Measurements from ENCODE around the gene UBTD1.
"Not testable (repeated sequence)": the region's sequence is repeated elsewhere in the genome, so short reads cannot be mapped to it uniquely, and the experiment has no call there.

Gene UBTD1

GRCh38 chr10:97474918-97475317 lies 23.8 kb upstream of the UBTD1 start:
- Histone ChIP-seq H4K12ac (ENCODE audit: low read depth, low read length) (no peak overlapping the region), H2BK5ac (ENCODE audit: low read depth, low read length, poor library complexity) (no peak overlapping the region), H3K14ac (ENCODE audit: low read length) (no peak overlapping the region), H3K27ac (ENCODE audit: low read depth, low read length) (no peak overlapping the region), H3K9ac (ENCODE audit: low read length) (no peak overlapping the region), H2BK120ac (ENCODE audit: insufficient read depth, low read length, poor library complexity) (no peak overlapping the region), H3K4me1 (ENCODE audit: control insufficient read depth in 1 of 2, insufficient read depth in 2 of 2, low read length in 2 of 2) (no peaks in the 10 kb centered on the region), H3K4me3 (ENCODE audit: low read depth, low read length) (no peak overlapping the region), H3K4ac (ENCODE audit: low read depth, low read length) (no peak overlapping the region), H3K27me3 (ENCODE audit: insufficient read depth, low read length) (no peaks in the 10 kb centered on the region), H3K18ac (ENCODE audit: low read length) (no peak overlapping the region), H3K79me1 (ENCODE audit: low read length) (no peaks in the 10 kb centered on the region), H3K9me3 (ENCODE audit: insufficient read depth, low read depth, low read length) (no peaks in the 10 kb centered on the region), H3K23ac (ENCODE audit: low read length) (no peak overlapping the region), H2AFZ (ENCODE audit: insufficient read depth, low read length, poor library complexity) (no peak overlapping the region), H2AK5ac (ENCODE audit: low read length) (no peak overlapping the region), H2BK12ac (ENCODE audit: low read length) (no peak overlapping the region), H3K79me2 (ENCODE audit: control insufficient read depth, insufficient read depth, low read length, poor library complexity) (no peaks in the 10 kb centered on the region), H4K91ac (ENCODE audit: low read depth, low read length) (no peak overlapping the region), H3K4me2 (ENCODE audit: low read length) (no peak overlapping the region), H4K8ac (ENCODE audit: low read depth, low read length) (no peak overlapping the region), H3K36me3 (ENCODE audit: control insufficient read depth in 1 of 2, insufficient read depth in 2 of 2, low read length in 2 of 2) (peaks cover 30 to 58% of the 10 kb centered on the region in 2 experiments)
- DNase-seq = no peak
- WGBS (ENCODE audit: extremely low coverage, insufficient coverage, insufficient read length) = no CpG with 5 or more reads among the region's 4 CpGs

GRCh38 chr10:97475936-97476594 lies 22.7 kb upstream of the UBTD1 start:
- H3K27me3 ChIP-seq (ENCODE audit: insufficient read depth, low read length) = no peaks in the 10 kb centered on the region
- H3K79me2 ChIP-seq (ENCODE audit: control insufficient read depth, insufficient read depth, low read length, poor library complexity) = no peaks in the 10 kb centered on the region
- H2BK120ac ChIP-seq (ENCODE audit: insufficient read depth, low read length, poor library complexity) = no peak overlapping the region
- H2BK12ac ChIP-seq (ENCODE audit: low read length) = no peak overlapping the region
- H3K4me2 ChIP-seq (ENCODE audit: low read length) = no peak overlapping the region
- peak; percentile 37 to 47 for DNase-seq
- no peak overlapping the region for H3K4me3 ChIP-seq (ENCODE audit: low read depth, low read length)
- H3K4ac ChIP-seq (ENCODE audit: low read depth, low read length) = no peak overlapping the region
- H3K36me3 ChIP-seq (ENCODE audit: control insufficient read depth in 1 of 2, insufficient read depth in 2 of 2, low read length in 2 of 2) = peaks cover 32 to 56% of the 10 kb centered on the region in 2 experiments
- no CpG with 5 or more reads among the region's 2 CpGs for WGBS (ENCODE audit: extremely low coverage, insufficient coverage, insufficient read length)
- no peak overlapping the region for H3K27ac ChIP-seq (ENCODE audit: low read depth, low read length)
- H4K12ac ChIP-seq (ENCODE audit: low read depth, low read length) = no peak overlapping the region
- no peak overlapping the region for H3K18ac ChIP-seq (ENCODE audit: low read length)
- H3K14ac ChIP-seq (ENCODE audit: low read length) = no peak overlapping the region
- no peaks in the 10 kb centered on the region for H3K79me1 ChIP-seq (ENCODE audit: low read length)
- H3K9ac ChIP-seq (ENCODE audit: low read length) = no peak overlapping the region
- no peaks in the 10 kb centered on the region for H3K4me1 ChIP-seq (ENCODE audit: control insufficient read depth in 1 of 2, insufficient read depth in 2 of 2, low read length in 2 of 2)
- no peak overlapping the region for H4K8ac ChIP-seq (ENCODE audit: low read depth, low read length)
- H3K23ac ChIP-seq (ENCODE audit: low read length) = no peak overlapping the region
- H2AK5ac ChIP-seq (ENCODE audit: low read length) = no peak overlapping the region
- H4K91ac ChIP-seq (ENCODE audit: low read depth, low read length) = no peak overlapping the region
- H2AFZ ChIP-seq (ENCODE audit: insufficient read depth, low read length, poor library complexity) = no peak overlapping the region
- H3K9me3 ChIP-seq (ENCODE audit: insufficient read depth, low read depth, low read length) = no peaks in the 10 kb centered on the region
- no peak overlapping the region for H2BK5ac ChIP-seq (ENCODE audit: low read depth, low read length, poor library complexity)

GRCh38 chr10:97479410-97479809 lies 19.3 kb upstream of the UBTD1 start:
- H3K27ac ChIP-seq (ENCODE audit: low read depth, low read length); H3K79me2 ChIP-seq (ENCODE audit: control insufficient read depth, insufficient read depth, low read length, poor library complexity); H4K12ac ChIP-seq (ENCODE audit: low read depth, low read length); H4K91ac ChIP-seq (ENCODE audit: low read depth, low read length); H3K27me3 ChIP-seq (ENCODE audit: insufficient read depth, low read length); H3K4me2 ChIP-seq (ENCODE audit: low read length); H2BK12ac ChIP-seq (ENCODE audit: low read length); H2BK5ac ChIP-seq (ENCODE audit: low read depth, low read length, poor library complexity); H3K4me1 ChIP-seq (ENCODE audit: control insufficient read depth in 1 of 2, insufficient read depth in 2 of 2, low read length in 2 of 2); H3K23ac ChIP-seq (ENCODE audit: low read length); H3K18ac ChIP-seq (ENCODE audit: low read length); H4K8ac ChIP-seq (ENCODE audit: low read depth, low read length); H3K14ac ChIP-seq (ENCODE audit: low read length); H2BK120ac ChIP-seq (ENCODE audit: insufficient read depth, low read length, poor library complexity); H3K4me3 ChIP-seq (ENCODE audit: low read depth, low read length); H3K9ac ChIP-seq (ENCODE audit: low read length); DNase-seq; H3K79me1 ChIP-seq (ENCODE audit: low read length); H3K9me3 ChIP-seq (ENCODE audit: insufficient read depth, low read depth, low read length); H2AK5ac ChIP-seq (ENCODE audit: low read length); H2AFZ ChIP-seq (ENCODE audit: insufficient read depth, low read length, poor library complexity); H3K4ac ChIP-seq (ENCODE audit: low read depth, low read length): not testable (repeated sequence)
- WGBS (ENCODE audit: extremely low coverage, insufficient coverage, insufficient read length) = no CpG with 5 or more reads among the region's 4 CpGs
- H3K36me3 ChIP-seq (ENCODE audit: control insufficient read depth in 1 of 2, insufficient read depth in 2 of 2, low read length in 2 of 2) = peaks cover 23 to 45% of the 10 kb centered on the region in 2 experiments

GRCh38 chr10:97479939-97480338 lies 18.8 kb upstream of the UBTD1 start:
- H2AK5ac ChIP-seq (ENCODE audit: low read length) = no peak overlapping the region
- H2BK12ac ChIP-seq (ENCODE audit: low read length) = no peak overlapping the region
- no peaks in the 10 kb centered on the region for H3K79me2 ChIP-seq (ENCODE audit: control insufficient read depth, insufficient read depth, low read length, poor library complexity)
- no peak overlapping the region for H3K4ac ChIP-seq (ENCODE audit: low read depth, low read length)
- H3K36me3 ChIP-seq (ENCODE audit: control insufficient read depth in 1 of 2, insufficient read depth in 2 of 2, low read length in 2 of 2) = peaks cover 23 to 44% of the 10 kb centered on the region in 2 experiments
- H4K8ac ChIP-seq (ENCODE audit: low read depth, low read length) = no peak overlapping the region
- no peak overlapping the region for H2BK5ac ChIP-seq (ENCODE audit: low read depth, low read length, poor library complexity)
- H3K4me1 ChIP-seq (ENCODE audit: control insufficient read depth in 1 of 2, insufficient read depth in 2 of 2, low read length in 2 of 2) = no peaks in the 10 kb centered on the region
- no peak overlapping the region for H3K4me3 ChIP-seq (ENCODE audit: low read depth, low read length)
- H2BK120ac ChIP-seq (ENCODE audit: insufficient read depth, low read length, poor library complexity) = no peak overlapping the region
- WGBS (ENCODE audit: extremely low coverage, insufficient coverage, insufficient read length) = no CpG with 5 or more reads among the region's 9 CpGs
- H2AFZ ChIP-seq (ENCODE audit: insufficient read depth, low read length, poor library complexity) = no peak overlapping the region
- H3K79me1 ChIP-seq (ENCODE audit: low read length) = no peaks in the 10 kb centered on the region
- no peaks in the 10 kb centered on the region for H3K9me3 ChIP-seq (ENCODE audit: insufficient read depth, low read depth, low read length)
- no peak overlapping the region for H4K12ac ChIP-seq (ENCODE audit: low read depth, low read length)
- H3K4me2 ChIP-seq (ENCODE audit: low read length) = no peak overlapping the region
- no peak for DNase-seq
- no peak overlapping the region for H3K14ac ChIP-seq (ENCODE audit: low read length)
- H3K18ac ChIP-seq (ENCODE audit: low read length) = peak overlapping the region; percentile 56
- no peak overlapping the region for H4K91ac ChIP-seq (ENCODE audit: low read depth, low read length)
- no peak overlapping the region for H3K27ac ChIP-seq (ENCODE audit: low read depth, low read length)
- H3K27me3 ChIP-seq (ENCODE audit: insufficient read depth, low read length) = no peaks in the 10 kb centered on the region
- H3K23ac ChIP-seq (ENCODE audit: low read length) = no peak overlapping the region
- no peak overlapping the region for H3K9ac ChIP-seq (ENCODE audit: low read length)
